GM13977 (cell line): Measurements from ENCODE around the gene TRIM54.

Experiments
- DNase-seq: peaks from one replicate; pipeline ENCODE4 v3.0.0; 2012; ENCODE audit warnings: low spot score
- in situ Hi-C: fragments of 300-500 bp; cut with MboI; formaldehyde crosslinking; loops from one replicate; pipeline ENCODE4 v1.12.0; 2022; ENCODE audit warnings: low sequenced_read_pairs, low pct_unique_long_range_greater_than_20kb, mixed read lengths, inconsistent platforms; ENCODE audit not compliant: unreplicated experiment
- TF ChIP-seq, protein P1 (sequence below): IDR thresholded peaks from 2 replicates; pipeline ENCODE4 v1.5.1; 2012; ENCODE audit warnings: mild to moderate bottlenecking, control low read depth; ENCODE audit not compliant: insufficient read depth; ENCODE audit errors: extremely low read depth, missing control alignments

Gene TRIM54

DNA sequence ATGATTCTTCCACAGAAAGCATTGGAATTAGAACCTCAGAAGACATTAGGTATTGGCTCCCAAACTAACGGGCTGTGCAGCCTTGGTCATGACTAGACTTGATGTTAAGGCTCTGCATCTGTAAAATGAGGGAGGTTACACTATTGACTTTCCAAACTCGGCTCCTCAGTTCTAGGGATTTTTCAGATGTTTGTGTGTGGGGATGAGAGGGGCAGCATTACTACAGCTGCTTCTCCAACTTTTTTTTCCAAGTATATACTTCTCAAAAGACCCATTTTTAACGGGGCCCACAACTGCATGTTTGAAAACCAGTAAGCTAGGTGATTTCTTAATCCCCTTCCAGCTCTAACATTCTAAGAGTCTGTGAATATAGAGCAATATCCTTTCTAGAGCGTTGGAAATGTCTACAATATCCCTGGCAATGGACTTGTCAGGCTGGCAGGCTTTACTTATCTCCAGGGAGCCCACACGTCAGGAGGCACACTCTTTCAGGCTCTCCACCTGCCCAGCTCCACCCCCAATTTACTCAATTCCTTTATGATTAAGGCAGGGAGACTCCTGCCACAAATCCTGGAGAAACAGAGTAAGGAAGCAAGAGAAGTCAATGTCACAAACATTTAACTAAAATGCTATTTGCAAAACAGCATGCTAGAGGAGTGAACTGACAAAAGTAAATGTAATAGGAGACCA is 41.5 kb downstream of the TRIM54 start:
- in situ Hi-C loops, result no loop called here
- TF ChIP-seq, protein P1, sequence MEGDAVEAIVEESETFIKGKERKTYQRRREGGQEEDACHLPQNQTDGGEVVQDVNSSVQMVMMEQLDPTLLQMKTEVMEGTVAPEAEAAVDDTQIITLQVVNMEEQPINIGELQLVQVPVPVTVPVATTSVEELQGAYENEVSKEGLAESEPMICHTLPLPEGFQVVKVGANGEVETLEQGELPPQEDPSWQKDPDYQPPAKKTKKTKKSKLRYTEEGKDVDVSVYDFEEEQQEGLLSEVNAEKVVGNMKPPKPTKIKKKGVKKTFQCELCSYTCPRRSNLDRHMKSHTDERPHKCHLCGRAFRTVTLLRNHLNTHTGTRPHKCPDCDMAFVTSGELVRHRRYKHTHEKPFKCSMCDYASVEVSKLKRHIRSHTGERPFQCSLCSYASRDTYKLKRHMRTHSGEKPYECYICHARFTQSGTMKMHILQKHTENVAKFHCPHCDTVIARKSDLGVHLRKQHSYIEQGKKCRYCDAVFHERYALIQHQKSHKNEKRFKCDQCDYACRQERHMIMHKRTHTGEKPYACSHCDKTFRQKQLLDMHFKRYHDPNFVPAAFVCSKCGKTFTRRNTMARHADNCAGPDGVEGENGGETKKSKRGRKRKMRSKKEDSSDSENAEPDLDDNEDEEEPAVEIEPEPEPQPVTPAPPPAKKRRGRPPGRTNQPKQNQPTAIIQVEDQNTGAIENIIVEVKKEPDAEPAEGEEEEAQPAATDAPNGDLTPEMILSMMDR, result no peak
- DNase-seq, result no peak

DNA sequence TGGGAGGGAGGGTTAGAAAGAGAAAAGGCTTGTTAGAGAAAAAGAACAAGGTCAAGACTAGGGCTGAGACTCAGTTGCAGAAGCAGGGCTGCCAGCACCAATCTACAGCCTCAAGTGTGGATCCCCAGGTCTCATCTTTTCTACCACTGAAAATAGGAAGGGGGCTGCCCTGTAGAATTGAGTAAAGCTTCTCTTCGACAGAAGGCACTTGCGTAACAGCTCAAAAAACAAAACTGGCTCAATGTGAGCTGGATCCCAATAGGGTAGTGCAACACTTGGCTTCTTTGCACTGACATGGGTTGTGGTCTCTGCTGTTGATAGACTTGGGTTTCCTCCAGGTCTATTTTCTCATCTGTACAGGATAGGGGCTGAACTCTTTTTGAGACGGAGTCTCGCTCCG is 42.5 kb downstream of the TRIM54 start:
- in situ Hi-C loops, result no loop called here
- TF ChIP-seq, protein P1, result no peak
- no peak for DNase-seq

DNA sequence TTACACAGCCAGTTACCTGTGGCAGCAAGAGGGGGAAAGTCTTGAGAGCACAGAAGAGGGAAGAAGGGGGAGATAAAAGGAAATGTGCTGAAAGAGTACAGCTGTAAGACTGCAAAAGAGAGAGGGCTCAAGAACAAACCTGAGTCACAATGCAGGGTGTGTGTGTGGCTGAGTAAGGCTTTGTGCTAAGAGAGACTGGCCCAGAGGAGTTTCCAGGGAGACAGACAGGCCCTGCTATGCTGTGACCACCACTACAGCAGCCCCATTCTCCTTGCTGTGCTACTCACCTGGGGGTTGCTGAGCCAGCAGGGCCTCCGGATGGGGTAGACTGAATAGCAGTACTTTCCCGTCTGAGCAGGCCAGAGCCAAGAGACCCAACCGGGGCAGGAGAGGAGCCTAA is 53.1 kb downstream of the TRIM54 start:
- TF ChIP-seq, protein P1, result no peak
- in situ Hi-C loops, result no loop called here
- no peak for DNase-seq

DNA sequence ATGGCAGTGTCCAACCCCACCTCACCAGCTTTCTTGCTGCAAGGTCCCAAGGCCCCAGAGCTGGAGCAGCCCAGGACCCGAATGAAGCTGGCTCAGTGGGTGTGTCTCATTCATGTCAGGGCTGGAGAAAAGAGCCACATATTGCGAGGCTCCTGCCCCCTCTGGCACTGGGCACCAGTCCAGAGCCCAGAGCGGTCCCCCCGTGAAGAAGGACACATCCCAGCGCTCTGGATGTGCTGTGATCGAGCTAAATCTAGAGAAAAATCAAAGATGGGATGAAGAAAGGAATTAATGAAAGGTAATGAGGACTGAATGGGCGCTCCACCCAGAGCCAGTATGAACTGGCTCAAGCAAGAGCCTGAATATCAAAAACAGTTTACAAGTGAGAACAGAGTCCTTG is 53.9 kb downstream of the TRIM54 start:
- DNase-seq, result no peak
- TF ChIP-seq, protein P1, result no peak
- in situ Hi-C loops, result no loop called here

DNA sequence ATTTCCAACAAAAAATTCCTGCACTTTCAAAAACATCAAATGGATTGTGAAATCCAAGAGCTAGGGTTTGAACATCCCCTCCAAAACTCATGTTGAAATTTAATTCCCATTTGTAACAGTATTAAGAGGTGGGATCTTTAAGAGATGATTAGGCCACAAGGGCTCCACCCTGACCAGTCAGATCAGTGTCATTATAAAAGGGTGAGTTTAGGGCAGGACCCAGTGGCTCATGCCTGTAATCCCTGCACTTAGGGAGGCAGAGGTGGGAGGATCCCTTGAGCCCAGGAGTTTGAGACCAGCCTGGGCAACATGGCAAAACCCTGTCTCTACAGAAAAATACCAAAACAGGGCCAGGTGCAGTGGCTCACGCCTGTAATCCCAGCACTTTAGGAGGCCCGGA is 65.4 kb downstream of the TRIM54 start:
- no peak for DNase-seq
- in situ Hi-C loops, result no loop called here
- TF ChIP-seq, protein P1, result no peak

DNA sequence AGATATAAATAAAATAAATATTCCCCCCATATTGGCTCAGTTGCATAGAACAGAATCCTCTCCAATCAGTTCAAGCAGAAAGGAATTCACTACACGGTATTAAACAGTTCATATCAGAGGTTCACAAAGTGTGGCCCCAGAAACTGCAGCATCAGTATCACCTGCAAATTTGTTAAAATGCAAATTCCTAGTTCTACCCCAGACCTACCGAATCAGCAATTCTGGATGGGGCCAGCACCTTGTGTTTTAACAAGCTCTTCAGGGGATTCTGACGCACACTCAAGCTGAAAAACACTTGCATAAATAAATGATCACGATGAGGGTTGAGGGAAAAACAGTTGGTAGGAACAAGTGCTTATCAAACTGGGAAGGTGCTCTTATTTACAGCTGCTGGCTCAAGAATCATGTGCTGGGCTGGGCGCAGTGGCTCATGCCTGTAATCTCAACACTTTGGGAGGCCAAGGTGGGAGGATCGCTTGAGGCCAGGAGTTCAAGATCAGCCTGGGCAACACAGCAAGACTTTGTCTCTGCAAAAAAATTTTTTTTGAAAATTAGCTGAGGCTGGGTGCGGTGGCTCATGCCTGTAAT is 68.0 kb downstream of the TRIM54 start:
- DNase-seq, result no peak
- TF ChIP-seq, protein P1, result no peak
- in situ Hi-C loops, result no loop called here
